ENCODE data around the gene EHBP1. TPM values are rescaled to one million over a fixed set of nuclear protein-coding genes. Genes with fewer than 3 reads are reported as not detected.

Gene EHBP1
- polyA plus RNA-seq, 1 of the 3 experiments (the other 2 are of a cell fraction) = 62.7 TPM

GRCh38 chr2:62705859-62706720 is 577 bp downstream of the EHBP1 start:
- Histone ChIP-seq H3K79me2 (ENCODE audit: insufficient read depth) (peaks cover 53% of the 10 kb centered on the region), H3K27me3 (ENCODE audit: insufficient read depth) (no peaks in the 10 kb centered on the region), H4K20me1 (ENCODE audit: insufficient read depth) (no peaks in the 10 kb centered on the region), H3K27ac (ENCODE audit: low read depth in 2 of 2, low read length in 1 of 2) (peak overlapping the region; percentile 66 to 87; a peak in 3 of 4 replicates), H3F3A (replicated peaks; ENCODE audit: insufficient read depth) (peaks cover 6% of the 10 kb centered on the region), H2AFZ (ENCODE audit: low read depth) (peak overlapping the region; percentile 67; the same call in 1 of the 2 replicates), H3K9me3 (no peaks in the 10 kb centered on the region), H3K4me2 (peak overlapping the region; percentile 86), H3K4me3 (ENCODE audit: low read depth in 2 of 2, low read length in 1 of 2) (peak overlapping the region; percentile 72 to 89), H3K9me2 (no peaks in the 10 kb centered on the region), H3K4me1 (ENCODE audit: control insufficient read depth in 1 of 2, insufficient read depth in 2 of 2, low read depth in 1 of 2, low read length in 1 of 2) (peaks cover 0 to 25% of the 10 kb centered on the region in 2 experiments; a peak in 2 of 4 replicates), H3K36me3 (replicated peaks in 1 of 2; ENCODE audit: control insufficient read depth in 1 of 2, insufficient read depth in 2 of 2, low read length in 1 of 2) (peaks cover 32 to 33% of the 10 kb centered on the region in 2 experiments), H3K9ac (peak overlapping the region; percentile 79)
- WGBS (ENCODE audit: low lambda C conversion rate) = under 1% methylated on average over 42 of the region's 57 CpGs
- ChIA-PET POLR2A (no interaction called here), CTCF (interaction anchor here (3.4 kb wide), 1 partner anchor 249 kb away, joined by 15 read pairs; no protein-coding TSS in a partner anchor)
- peak; percentile 78 for DNase-seq
- TF ChIP-seq SIN3A (IDR thresholded peaks at IDR 0.05; ENCODE audit: borderline replicate concordance, low read depth, low read length) (no peak), TCF12 (IDR thresholded peaks at IDR 0.05) (no peak), RXRA (IDR thresholded peaks at IDR 0.05; ENCODE audit: borderline replicate concordance, low read depth) (no peak), RAD21 (IDR thresholded peaks at IDR 0.05; ENCODE audit: low read length) (peak; percentile 17), FOSL2 (IDR thresholded peaks at IDR 0.05; ENCODE audit: borderline replicate concordance, low read depth) (no peak), MXI1 (IDR thresholded peaks at IDR 0.05; ENCODE audit: low read depth, low read length) (peak; percentile 42), NRF1 (IDR thresholded peaks at IDR 0.05; ENCODE audit: low read depth, low read length) (no peak), PBX3 (IDR thresholded peaks at IDR 0.05) (no peak), MAX (IDR thresholded peaks at IDR 0.05; ENCODE audit: low read depth) (no peak; the same call in 1 of the 2 replicates), EP300 (IDR thresholded peaks at IDR 0.05; ENCODE audit: borderline replicate concordance in 1 of 2, low read depth in 1 of 2, low read length in 1 of 2) (no peak; a peak in 1 of 4 replicates), YY1 (IDR thresholded peaks at IDR 0.05; ENCODE audit: low read depth) (peak; percentile 13; the same call in 1 of the 2 replicates), USF1 (IDR thresholded peaks at IDR 0.05; ENCODE audit: borderline replicate concordance, low read depth) (no peak), CTCF (IDR thresholded peaks at IDR 0.05) (peak; percentile 50), JUND (IDR thresholded peaks at IDR 0.05) (no peak), ELF1 (IDR thresholded peaks at IDR 0.05) (no peak), MEF2A (IDR thresholded peaks at IDR 0.05; ENCODE audit: borderline replicate concordance, low read depth) (no peak), RFX5 (IDR thresholded peaks at IDR 0.05; ENCODE audit: low read length) (no peak), REST (IDR thresholded peaks at IDR 0.05; ENCODE audit: low read depth, low read length) (no peak)
